HepG2 (cell line): Measurements from ENCODE around the gene GPR137. TPM values are rescaled to one million over a fixed set of nuclear protein-coding genes. Genes with fewer than 3 reads are reported as not detected.

Experiments
- CEBPZ ChIP-seq: IDR thresholded peaks from 2 replicates; pipeline ENCODE4 v1.6.1; 2012; ENCODE audit warnings: low read length, improper control_type of control experiment
- CREB1 ChIP-seq, 2 experiments: fragments of 450-650 bp in 1 of 2; IDR thresholded peaks; 2 replicates each; pipeline ENCODE4 v1.6.1; 2016 to 2017; ENCODE audit warnings: control low read depth in 1 of 2, mild to moderate bottlenecking in 1 of 2, missing compliant biosample characterization in 1 of 2, missing genetic modification characterization in 1 of 2
- CREM ChIP-seq, 2 experiments: sonication (generic) in 1 of 2; formaldehyde crosslinking in 1 of 2; IDR thresholded peaks; 2 replicates each; pipeline versions ENCODE4 v1.4.0 to v1.6.1; 2016 to 2020; ENCODE audit warnings: antibody characterized with exemption in 1 of 2, mild to moderate bottlenecking in 1 of 2, missing genetic modification reagents in 1 of 2
- FOXK1 ChIP-seq: sonication (generic); formaldehyde crosslinking; IDR thresholded peaks from 2 replicates; pipeline ENCODE4 v1.4.0; 2020; ENCODE audit warnings: low read depth, missing genetic modification reagents, borderline replicate concordance
- GABPB1 ChIP-seq: IDR thresholded peaks from 2 replicates; pipeline ENCODE4 v1.6.1; 2016; ENCODE audit warnings: mild to moderate bottlenecking, missing genetic modification reagents, moderate library complexity, missing compliant biosample characterization
- IRF2 ChIP-seq: IDR thresholded peaks from 2 replicates; pipeline ENCODE4 v1.6.1; 2018; ENCODE audit warnings: missing genetic modification reagents, missing compliant biosample characterization
- SMAD9 ChIP-seq: sonication (generic); formaldehyde crosslinking; IDR thresholded peaks from 2 replicates; pipeline ENCODE4 v1.5.1; 2020; ENCODE audit warnings: mild to moderate bottlenecking, missing genetic modification reagents
- ZKSCAN1 ChIP-seq: fragments of 150-350 bp; IDR thresholded peaks from 2 replicates; pipeline ENCODE4 v1.6.1; 2014; ENCODE audit warnings: low read length
- ZMAT3 ChIP-seq: sonication (generic); formaldehyde crosslinking; conservative IDR thresholded peaks from 2 replicates; pipeline ENCODE4 v1.7.0; 2021; ENCODE audit warnings: missing genetic modification reagents
- ZNF205 ChIP-seq: IDR thresholded peaks from 2 replicates; pipeline ENCODE4 v1.6.1; 2018; ENCODE audit warnings: missing biosample characterization, missing genetic modification reagents
- ZNF317 ChIP-seq: sonication (generic); formaldehyde crosslinking; IDR thresholded peaks from 2 replicates; pipeline ENCODE4 v1.5.0; 2020; ENCODE audit warnings: mild to moderate bottlenecking, missing genetic modification reagents
- ZNF326 ChIP-seq: sonication (generic); formaldehyde crosslinking; IDR thresholded peaks from 2 replicates; pipeline ENCODE4 v1.4.0; 2020; ENCODE audit warnings: missing genetic modification reagents, borderline replicate concordance
- ZNF496 ChIP-seq: sonication (generic); formaldehyde crosslinking; IDR thresholded peaks from 2 replicates; pipeline ENCODE4 v1.8.1; 2023; ENCODE audit warnings: mild to moderate bottlenecking, moderate library complexity, missing genetic modification reagents; ENCODE audit not compliant: insufficient replicate concordance
- ZNF513 ChIP-seq: sonication (generic); formaldehyde crosslinking; conservative IDR thresholded peaks from 2 replicates; pipeline ENCODE4 v1.5.0; 2020; ENCODE audit warnings: missing genetic modification reagents
- ZNF704 ChIP-seq: sonication (generic); formaldehyde crosslinking; IDR thresholded peaks from 2 replicates; pipeline ENCODE4 v1.8.1; 2023; ENCODE audit warnings: mild to moderate bottlenecking, inconsistent platforms, moderate library complexity, missing genetic modification reagents, borderline replicate concordance
- ZNF776 ChIP-seq: sonication (generic); formaldehyde crosslinking; IDR thresholded peaks from 2 replicates; pipeline ENCODE4 v1.4.0; 2020; ENCODE audit warnings: mild to moderate bottlenecking, missing genetic modification reagents
- polyA plus RNA-seq, 8 experiments: library from polyadenylated mRNA; depleted of rRNA in 3 of 8; stranded (reverse) in 7 of 8; unstranded in 1 of 8; fragments of >200 nt; fragmentation: Illumina TruSeq in 4 of 8; extraction: Trizol in 4 of 8; gene quantifications; 2 replicates each; pipeline versions ENCODE4 v1.2.1 to v1.2.3, GENCODE V29; 2011 to 2016; ENCODE audit warnings: low read depth in 4 of 8, missing spikeins in 1 of 8, mixed read lengths in 1 of 8; ENCODE audit not compliant: insufficient read depth in 1 of 8
- total RNA-seq, 5 experiments: library from RNA; depleted of rRNA; stranded (reverse); fragments of >200 nt; fragmentation: Illumina TruSeq; extraction: Trizol; gene quantifications; 2 replicates each; pipeline ENCODE4 v1.2.3, GENCODE V29; 2016; ENCODE audit warnings: low read depth in 1 of 5
- TF ChIP-seq, protein P1 (sequence below): sonication (generic); formaldehyde crosslinking; IDR thresholded peaks from 2 replicates; pipeline ENCODE4 v1.8.0; 2022; ENCODE audit warnings: missing genetic modification reagents, low read depth, mild to moderate bottlenecking, borderline replicate concordance
- TF ChIP-seq, protein P2 (sequence below): sonication (generic); formaldehyde crosslinking; IDR thresholded peaks from 2 replicates; pipeline ENCODE4 v1.4.0; 2020; ENCODE audit warnings: mild to moderate bottlenecking, missing genetic modification reagents

Gene GPR137
- total and polyA plus RNA-seq, 2 of the 13 experiments (the other 11 are each of a cell fraction or from before 2014, with no cell fraction given) = 8.5 to 13.2 TPM

- TF ChIP-seq, protein P1, sequence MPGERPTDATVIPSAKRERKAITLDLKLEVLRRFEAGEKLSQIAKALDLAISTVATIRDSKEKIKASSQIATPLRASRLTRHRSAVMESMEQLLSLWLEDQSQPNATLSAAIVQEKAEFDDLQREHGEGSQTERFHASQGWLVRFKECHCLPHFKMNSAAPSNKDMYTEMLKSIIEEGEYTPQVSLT (CRISPR knock-in tag) = no peak
- TF ChIP-seq ZNF205 (CRISPR knock-in tag) (0 out of 2 replicates have a peak, but pooled peaks have one; percentile 47), ZNF317 (peak; percentile 68; the same call in 1 of the 2 replicates), ZNF776 (CRISPR knock-in tag) (no peak), ZNF704 (CRISPR knock-in tag) (no peak; the same call in 1 of the 2 replicates), ZMAT3 (no peak; the same call in 1 of the 2 replicates), SMAD9 (CRISPR knock-in tag) (no peak), GABPB1 (CRISPR knock-in tag) (no peak; the same call in 1 of the 2 replicates), ZNF496 (CRISPR knock-in tag) (no peak), CEBPZ (no peak), CREM (IDR thresholded peaks at IDR 0.05) (no peak; the same call in 1 of the 2 replicates), CREM (CRISPR knock-in tag; IDR thresholded peaks at IDR 0.05) (no peak), ZNF513 (CRISPR knock-in tag) (no peak), IRF2 (CRISPR knock-in tag) (peak; percentile 70; the same call in 1 of the 2 replicates), FOXK1 (CRISPR knock-in tag) (no peak), ZNF326 (CRISPR knock-in tag) (no peak), ZKSCAN1 (no peak), CREB1 (IDR thresholded peaks at IDR 0.05) (no peak), CREB1 (CRISPR knock-in tag; IDR thresholded peaks at IDR 0.05) (no peak)
- TF ChIP-seq, protein P2, sequence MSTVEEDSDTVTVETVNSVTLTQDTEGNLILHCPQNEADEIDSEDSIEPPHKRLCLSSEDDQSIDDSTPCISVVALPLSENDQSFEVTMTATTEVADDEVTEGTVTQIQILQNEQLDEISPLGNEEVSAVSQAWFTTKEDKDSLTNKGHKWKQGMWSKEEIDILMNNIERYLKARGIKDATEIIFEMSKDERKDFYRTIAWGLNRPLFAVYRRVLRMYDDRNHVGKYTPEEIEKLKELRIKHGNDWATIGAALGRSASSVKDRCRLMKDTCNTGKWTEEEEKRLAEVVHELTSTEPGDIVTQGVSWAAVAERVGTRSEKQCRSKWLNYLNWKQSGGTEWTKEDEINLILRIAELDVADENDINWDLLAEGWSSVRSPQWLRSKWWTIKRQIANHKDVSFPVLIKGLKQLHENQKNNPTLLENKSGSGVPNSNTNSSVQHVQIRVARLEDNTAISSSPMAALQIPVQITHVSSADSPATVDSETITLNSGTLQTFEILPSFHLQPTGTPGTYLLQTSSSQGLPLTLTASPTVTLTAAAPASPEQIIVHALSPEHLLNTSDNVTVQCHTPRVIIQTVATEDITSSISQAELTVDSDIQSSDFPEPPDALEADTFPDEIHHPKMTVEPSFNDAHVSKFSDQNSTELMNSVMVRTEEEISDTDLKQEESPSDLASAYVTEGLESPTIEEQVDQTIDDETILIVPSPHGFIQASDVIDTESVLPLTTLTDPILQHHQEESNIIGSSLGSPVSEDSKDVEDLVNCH = no peak
These were observed 18.8 kb downstream of the GPR137 start (continued) for GRCh38 chr11:64304316-64305072.
